HL-60/S4 treated with retinoic acid at 250 ng/mL for 4 days and 3 days (cell line): ENCODE data around the gene RAPGEF5.

Experiments
- in situ Hi-C: fragments of 300-500 bp; cut with MboI; formaldehyde crosslinking; loops from 2 replicates; pipeline ENCODE4 v1.7.0; 2022; ENCODE audit warnings: low sequenced_read_pairs

RAPGEF5 gene

GRCh38 chr7:22195397-22196172 lies 161.4 kb downstream of the RAPGEF5 start:
- in situ Hi-C loops = no loop called here

DNA sequence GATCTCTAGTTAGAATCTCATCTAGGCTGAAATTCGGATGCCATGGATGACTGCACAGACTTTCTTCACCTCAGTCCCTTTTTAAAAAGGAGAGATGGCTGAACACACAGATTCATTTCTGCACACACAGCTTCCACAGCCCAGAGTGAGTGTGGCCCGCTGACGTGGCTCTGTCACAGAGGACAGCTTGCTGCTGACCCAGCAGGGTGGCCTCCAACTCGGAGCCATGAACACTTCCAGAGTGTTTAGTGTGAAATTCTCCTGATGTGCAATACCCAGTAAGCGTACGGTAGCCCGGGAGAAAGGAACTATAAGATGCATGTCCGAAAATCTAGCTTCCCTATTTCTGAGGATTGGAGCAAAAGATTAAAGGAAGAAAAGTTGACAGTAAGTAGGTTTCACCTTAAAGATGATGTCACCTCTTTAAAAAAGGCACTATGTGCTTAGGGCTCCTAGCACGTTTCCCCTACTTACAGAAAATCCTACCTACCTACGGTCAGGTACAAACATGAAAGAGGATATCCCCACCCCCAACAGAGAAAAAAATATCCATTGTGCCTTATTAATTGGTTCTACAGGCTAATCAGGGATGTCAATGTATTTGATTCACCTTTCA lies 162.2 kb downstream of the RAPGEF5 start:
- in situ Hi-C loops = no loop called here

DNA sequence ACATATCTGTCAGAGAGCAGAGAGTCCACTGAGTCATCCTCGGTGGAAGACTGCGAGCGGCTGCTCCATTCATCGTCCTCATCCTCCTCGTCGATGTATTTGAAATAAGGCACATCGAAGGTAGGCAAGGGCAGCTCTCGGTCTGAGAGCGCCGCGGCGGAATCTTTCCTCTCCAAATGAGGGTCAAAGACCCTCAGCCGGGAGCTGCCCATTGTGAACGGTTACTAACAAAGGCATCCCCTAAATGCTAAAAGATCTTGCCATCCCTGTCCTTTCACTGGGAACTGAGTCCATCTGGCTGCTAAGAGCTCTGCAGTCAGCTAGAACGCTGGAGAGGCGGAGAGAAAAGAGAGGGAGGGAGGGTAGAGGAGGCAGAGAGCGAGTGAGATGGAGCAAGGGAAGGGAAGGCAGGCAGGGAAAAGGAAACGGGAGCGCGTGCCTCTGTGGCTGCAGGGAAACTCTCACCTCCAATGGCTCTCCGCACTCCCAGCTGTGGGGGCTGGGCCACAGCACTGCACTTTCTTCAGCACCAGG lies 163.4 kb downstream of the RAPGEF5 start:
- in situ Hi-C loops = no loop called here

DNA sequence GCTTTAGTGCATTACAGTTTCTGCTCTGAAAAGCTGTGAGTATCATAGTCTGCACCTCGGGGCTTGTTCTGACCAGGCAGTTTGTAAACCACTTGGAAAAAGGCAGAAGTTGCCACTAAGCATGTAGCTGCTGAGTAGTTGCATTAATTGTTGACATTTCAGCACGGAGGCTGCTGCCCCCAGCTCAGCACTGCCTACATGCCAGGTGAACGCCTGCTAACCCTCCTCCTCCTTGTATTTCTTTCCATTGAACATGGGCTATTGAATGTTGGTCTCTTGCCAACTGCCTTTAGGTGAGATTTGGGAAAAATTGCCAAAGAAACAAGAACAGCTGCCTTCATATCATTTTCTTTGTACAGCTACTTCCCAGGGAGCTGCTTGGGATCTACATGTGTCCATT lies 164.2 kb downstream of the RAPGEF5 start:
- in situ Hi-C loops = no loop called here

DNA sequence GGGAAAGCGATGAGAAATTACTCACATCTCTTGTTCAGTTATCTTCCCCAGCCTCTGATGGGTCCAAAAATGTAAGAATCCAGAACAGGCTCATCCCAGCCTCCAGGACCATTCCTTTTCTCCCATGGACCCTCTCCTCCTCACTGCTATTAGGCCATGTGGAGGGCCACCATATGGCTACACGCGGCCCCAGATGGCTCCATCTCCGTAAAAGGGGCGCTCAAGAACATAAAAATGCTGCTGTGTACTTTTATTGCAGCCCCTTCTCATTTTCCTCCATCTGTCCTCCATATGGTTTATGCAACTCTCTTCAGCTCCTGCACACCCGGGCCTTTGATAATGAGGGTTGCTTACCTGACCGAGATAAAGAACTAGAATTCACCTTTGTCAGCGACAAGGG lies 166.2 kb downstream of the RAPGEF5 start:
- in situ Hi-C loops = no loop called here

- in situ Hi-C loops = no loop called here
Measured at GRCh38 chr7:22189741-22190140, 167.2 kb downstream of the RAPGEF5 start.

GRCh38 chr7:22189230-22189629 lies 167.7 kb downstream of the RAPGEF5 start:
- in situ Hi-C loops = no loop called here

DNA sequence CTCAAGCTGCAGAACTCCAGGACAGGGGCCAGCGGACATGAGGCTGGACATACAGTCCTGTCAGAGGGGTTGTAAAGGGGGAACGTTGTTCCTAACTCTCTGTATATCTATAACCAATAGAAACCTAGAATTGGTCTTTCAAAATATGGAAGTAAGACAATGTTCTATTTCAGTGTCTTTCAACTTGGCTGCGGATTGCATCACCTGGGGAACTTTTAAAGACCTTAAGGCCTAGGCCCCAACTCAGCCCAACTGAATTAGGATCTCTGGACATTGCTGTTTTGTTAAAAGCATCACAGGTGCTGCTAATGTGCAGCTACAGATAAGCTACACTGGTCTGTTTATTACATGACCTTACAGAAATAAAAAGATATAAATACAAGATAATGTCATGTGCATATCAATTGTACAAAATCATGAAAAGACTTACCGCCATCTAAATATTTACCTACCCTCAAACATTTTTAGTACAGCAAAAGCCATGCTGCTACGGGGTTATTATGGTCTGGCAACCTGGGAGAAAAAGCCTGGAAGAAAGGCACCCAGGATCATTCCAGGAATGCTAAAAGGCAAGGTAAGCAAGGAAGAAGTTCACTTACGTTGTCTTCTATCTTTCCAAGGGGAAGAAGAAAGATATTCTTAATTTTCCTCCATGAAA lies 169.1 kb downstream of the RAPGEF5 start:
- in situ Hi-C loops = no loop called here

- in situ Hi-C loops = no loop called here
Measured at GRCh38 chr7:22185559-22185958, 171.4 kb downstream of the RAPGEF5 start.

DNA sequence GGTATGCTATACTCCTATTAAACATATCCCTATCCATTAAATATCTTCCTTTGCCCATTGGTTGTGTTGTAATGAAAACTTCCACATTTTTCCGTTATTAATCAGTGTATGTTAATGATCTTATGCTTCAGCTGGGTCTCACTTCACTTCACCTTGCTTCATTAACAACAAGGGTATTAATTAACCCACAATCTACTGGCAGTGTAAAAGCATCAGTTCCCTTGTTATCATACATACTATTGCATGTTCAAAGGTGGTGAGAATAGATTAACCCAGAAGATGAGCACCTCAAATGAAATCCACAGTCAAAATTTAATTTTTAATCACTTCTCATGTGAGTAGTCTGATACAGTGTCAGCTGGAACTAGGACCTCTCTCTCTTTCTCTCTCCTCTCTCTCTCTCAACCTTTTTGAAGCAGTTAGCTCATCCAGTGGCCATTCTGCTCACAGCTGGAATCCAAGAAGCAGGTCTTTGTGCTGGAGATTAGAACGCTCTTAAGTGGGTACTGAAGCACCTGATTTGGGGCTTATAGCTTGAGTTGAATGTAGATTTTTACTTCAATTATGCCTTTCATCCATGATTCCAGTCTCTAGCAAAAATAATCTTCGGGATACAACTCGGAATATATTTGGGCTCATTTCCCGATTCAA lies 172.3 kb downstream of the RAPGEF5 start:
- in situ Hi-C loops = no loop called here

GRCh38 chr7:22183522-22184280 lies 173.3 kb downstream of the RAPGEF5 start:
- in situ Hi-C loops = no loop called here

DNA sequence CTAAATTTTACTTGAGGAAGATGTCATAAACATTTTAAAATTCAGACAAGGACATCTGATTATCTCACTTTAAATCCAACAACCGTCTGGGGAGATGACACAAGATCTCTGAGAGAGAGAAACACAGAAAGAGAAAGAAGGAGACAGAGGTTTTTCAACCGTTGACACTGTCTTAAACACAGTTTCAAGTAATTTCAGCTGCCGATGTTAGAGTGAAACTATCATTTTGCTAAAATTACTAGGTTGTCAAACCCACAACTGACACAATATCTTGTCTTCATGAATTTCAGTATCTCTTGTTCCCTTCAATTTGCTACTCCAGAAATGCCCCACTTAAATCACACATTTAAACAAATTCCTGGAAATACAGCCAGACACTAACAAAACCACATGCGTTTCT lies 174.8 kb downstream of the RAPGEF5 start:
- in situ Hi-C loops = no loop called here

- in situ Hi-C loops = no loop called here
Measured at GRCh38 chr7:22181663-22182062, 175.3 kb downstream of the RAPGEF5 start.

- in situ Hi-C loops = no loop called here
Measured at GRCh38 chr7:22179442-22179879, 177.5 kb downstream of the RAPGEF5 start.

DNA sequence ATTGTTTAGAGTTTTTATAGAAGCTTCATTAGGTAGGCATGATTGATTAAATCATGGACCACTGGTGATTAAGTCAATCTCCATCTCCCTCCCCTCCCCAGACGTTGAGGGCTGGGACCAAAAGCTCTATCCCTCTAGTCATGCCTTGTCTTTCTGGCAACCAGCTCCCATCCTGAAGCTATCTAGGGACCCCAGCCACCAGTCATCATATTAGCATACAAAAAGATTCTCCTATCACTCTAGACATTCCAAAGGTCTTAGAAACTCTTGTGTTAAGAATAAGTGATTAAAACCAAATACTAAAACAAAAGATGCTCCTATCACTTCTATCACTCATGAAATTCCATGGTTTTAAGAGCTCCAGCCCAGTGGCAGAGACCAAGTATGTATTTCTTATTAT lies 178.2 kb downstream of the RAPGEF5 start:
- in situ Hi-C loops = no loop called here

DNA sequence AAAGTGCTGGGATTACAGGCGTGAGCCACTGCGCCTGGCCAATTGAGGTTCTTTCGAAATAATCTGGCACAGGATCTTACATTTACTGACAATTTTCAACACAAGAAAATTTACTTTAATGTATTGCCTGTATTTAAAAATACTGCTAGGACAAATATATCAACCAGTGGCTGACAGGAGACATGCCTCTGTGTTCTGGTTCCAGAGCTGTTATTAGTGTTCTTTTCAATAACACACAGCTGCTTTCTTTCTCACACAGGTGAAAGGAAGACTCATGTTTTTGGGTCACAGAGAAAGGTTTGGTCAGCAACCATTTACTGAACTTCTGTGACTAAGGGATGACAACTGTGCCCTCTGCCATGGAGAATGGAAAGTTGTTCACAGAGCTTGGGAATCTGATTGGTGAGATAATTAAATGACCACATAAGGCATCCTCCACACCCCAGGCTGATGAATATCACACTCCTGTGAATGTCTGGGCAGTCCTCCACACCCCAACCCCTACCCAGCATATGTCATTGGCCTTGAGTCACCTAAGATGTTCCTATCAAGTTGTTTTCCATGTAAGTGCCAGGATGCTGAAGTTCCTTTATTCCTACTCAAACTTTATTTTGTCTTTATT lies 180.1 kb downstream of the RAPGEF5 start:
- in situ Hi-C loops = no loop called here

DNA sequence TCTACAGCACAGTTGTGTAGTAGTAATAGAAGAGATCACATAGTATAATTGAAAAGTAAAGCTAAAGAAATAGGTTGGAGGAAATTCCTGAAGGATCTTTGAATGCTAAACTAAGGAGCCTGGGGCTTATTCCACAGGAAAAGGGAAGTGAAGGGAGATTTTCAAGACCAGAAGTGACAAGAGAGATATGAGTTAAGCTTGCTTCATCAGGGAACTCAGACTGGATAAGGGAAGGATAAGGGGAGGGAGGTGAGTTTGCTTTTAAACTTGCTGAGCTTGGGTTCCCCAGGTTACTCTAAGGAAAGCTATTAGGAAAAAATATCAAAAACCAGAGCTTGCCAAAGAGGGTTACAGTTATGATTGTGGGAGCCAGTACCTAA lies 182.4 kb downstream of the RAPGEF5 start:
- in situ Hi-C loops = no loop called here

DNA sequence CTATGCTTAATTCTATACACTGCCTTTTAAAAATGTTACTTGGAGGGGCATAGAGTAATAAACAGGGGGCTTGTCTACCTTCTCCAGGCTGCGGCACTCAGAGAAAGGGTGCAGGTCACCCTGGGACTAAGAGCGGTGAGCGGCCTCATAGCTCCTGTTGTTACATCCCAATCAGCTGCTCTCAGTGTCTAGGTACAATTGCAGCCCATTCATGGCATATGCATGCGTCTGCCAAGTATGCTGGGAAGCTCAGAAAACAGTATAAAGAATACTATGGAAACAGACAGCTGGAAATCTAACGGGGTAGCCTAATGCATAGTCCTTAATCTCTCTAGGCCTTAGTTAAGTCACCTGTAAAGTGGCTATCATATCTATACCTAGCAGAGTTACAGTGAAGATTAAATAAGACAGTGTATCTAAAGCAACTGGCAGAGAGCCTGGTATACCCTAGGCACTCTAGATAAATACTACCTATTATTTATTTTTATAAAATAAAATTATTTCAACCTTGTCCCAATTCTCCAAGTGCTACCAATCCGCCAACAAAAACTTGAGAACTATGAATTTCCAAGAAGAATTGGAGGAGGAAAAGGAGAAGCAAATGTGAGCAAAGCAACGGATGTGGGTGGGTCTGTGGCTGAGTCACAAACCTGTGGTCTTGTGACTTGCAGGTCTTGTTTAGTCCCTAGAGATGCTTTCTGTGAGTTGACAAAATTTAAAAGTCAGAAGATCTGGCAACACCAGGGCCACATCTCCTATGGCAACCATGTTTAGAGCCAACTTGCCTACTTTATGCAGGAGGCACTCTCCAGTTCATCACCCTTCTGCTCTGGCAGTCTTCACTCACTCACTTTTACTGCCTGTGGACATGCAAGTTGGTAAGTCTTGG lies 183.0 kb downstream of the RAPGEF5 start:
- in situ Hi-C loops = no loop called here

DNA sequence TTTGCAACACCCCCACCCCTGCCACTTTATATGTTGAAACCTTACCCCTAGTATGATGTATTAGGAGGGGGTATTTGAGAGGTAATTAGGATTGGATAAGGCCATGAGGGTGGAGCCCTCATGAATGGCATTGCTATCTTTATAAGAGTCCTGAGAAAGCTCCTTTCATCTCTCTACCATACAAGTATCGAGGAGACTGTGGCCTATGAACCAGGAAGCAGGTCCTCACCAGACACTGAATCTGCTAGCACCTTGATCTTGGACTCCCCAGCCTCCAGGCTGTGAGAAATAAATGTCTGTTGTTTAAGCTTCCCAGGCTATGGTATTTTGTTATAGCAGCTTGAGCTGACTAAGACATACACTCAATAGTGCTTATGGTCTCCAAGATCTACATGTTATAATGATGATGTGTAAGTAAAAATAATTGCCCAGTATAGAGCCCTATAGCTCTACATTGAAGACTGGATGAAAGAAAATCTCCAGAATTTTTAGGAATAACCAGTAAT lies 188.8 kb downstream of the RAPGEF5 start:
- in situ Hi-C loops = no loop called here
